Glomerular visceral epithelial cell (primary cell): ENCODE data around the gene SBSN.

Experiments used
- DNase-seq: peaks from one replicate; pipeline ENCODE4 v3.0.0-alpha.2; 2016; ENCODE audit errors: extremely low spot score

SBSN gene, protein sequence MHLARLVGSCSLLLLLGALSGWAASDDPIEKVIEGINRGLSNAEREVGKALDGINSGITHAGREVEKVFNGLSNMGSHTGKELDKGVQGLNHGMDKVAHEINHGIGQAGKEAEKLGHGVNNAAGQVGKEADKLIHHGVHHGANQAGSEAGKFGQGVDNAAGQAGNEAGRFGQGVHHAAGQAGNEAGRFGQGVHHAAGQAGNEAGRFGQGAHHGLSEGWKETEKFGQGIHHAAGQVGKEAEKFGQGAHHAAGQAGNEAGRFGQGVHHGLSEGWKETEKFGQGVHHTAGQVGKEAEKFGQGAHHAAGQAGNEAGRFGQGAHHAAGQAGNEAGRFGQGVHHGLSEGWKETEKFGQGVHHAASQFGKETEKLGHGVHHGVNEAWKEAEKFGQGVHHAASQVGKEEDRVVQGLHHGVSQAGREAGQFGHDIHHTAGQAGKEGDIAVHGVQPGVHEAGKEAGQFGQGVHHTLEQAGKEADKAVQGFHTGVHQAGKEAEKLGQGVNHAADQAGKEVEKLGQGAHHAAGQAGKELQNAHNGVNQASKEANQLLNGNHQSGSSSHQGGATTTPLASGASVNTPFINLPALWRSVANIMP

DNA sequence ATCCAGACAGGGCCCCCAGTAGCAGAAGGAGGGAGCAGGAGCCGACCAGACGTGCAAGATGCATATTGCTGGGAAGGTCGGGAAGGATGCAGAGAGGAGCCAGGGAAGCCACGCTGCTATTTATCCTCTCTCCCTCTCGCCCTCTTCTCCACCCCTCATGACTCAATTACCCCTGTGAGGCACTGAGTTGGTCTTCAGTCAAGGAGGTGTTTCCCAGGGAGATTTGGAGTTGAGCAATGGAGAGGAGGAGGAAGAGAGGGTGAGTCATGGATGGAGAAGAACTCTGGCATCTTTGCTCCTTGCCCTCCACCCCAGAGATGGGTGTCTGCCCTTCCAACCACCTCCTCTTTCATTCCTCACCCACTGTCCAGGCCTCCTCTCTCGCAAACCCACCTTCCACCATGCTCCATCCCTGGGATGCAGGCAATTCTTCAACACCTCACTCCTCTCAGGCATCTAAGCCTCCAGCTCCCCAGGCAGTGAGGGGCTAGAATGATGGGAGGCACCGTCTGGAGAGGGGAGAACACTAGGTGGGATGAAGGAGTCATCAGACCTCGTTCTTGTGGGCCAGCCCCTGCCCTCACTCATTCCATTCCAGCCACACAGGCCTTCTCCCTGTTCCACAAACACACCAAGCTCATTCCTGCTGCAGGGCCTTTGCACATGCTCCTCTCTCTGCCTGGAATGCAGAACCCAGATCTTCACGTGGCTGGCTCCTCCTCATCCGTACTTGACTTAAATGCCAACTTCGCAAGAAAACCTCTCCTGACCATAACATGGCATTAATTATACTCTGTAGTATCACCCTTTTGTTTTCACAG lies at the start of gene SBSN:
Gene SBSN (minus strand): TSS at position 94 of the 821 bp plus-strand sequence. CDS start 30 bp downstream, at position 64.
- DNase-seq = peak; percentile 31

DNA sequence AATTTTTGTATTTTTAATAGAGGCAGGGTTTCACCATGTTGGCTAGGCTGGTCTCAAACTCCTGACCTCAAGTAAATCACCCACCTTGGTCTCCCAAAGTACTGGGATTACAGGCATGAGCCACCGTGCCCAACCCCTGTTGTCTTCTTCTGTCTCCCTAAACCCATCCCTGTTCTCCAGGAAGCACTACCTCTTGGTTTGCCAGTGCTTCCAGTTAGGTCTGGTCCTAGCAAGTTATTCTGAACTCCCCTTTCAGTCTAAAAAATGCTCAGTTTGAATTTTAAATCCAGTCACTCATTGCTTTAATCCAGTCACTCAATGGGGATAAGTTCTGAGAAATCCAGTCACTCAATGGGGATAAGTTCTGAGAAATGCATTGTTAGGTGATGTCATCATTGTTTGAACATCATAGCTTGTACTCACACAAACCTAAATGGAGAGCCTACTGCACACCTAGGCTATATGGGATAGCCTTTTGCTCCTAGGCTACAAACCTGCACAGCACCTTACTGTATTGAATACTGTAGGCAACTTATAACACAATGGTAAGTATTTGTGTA lies 43.4 kb upstream of the SBSN start:
- DNase-seq = no peak

DNA sequence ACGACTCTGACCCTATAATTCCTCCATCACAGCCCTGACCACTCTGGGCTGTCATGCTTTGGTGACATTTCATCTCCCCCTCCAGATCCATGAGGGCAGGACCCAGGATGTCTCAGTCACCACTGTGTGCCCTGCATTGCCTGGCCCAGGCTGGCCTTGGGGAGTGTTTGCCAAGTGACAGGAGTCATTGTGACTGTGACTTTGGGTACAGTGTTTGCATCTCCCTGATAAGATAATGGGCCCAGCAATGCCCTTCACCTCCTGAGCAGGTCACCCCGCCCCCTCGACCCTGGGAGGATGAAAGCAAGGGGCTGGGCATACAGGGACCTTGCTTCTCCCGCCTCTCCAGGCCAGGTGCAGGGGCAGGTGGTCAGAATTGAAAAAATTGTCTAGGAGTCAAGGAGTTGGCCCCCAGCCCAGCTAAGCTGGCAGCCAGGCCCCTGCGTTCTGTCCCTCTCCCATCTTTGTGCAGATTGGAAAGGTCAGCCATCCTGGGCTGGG lies 41.2 kb upstream of the SBSN start:
- DNase-seq = no peak

DNA sequence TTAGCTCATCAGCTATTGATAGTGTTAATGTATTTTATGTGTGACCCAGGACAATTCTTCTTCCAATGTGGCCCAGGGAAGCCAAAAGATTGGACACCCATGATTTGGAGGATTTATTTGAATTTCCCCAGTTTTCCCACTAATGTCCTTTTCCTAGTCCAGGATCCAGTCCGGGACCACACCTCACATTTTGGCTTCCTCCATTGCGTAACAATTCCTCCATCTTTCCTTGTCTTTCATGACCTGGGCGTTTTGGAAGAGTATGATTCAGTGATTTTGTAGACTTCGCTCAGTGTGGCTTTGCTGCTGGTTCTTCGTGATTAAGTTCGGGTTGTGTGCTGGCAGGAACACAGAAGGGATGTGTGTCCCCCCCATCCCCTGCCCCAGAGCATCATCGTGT lies 38.6 kb upstream of the SBSN start:
- no peak for DNase-seq

DNA sequence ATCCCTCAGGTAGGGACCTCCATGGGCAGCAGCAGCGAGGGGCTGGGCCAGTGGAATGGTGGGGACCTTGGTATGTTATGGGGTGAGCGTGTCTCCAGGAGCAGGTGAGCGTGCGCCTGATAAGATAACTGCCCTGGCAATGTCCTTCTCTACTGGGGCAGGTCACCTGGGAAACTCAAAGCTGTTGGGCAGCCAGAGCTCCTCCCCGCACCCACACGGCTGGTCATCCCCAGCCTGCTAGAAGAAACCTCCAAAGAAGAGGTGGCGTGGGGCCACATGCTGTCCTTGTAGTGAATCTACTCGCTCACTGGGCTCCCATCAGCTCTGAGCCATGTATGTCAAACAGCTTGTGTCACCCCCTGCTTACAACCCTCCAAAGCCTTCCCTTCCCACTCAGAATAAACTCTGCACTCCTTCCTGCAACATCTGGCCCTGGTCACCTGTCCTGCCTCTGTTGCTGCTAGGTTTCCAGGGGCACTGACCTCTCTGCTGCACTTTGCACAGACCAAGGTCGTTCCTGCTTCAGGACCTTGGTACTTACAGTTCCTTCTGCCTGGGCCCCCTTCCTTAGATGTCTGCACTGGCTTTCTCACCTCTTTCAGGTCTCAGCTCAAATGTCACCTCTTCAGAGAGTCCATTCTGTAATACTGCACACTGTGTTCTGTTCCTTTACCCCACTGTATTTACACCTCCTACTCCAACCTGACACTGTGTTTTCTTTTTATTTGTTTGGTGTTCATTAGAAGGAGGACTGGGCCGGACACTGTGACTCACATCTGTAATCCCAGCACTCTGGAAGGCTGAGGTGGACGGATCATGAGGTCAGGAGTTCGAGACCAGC lies 37.1 kb upstream of the SBSN start:
- DNase-seq = no peak

DNA sequence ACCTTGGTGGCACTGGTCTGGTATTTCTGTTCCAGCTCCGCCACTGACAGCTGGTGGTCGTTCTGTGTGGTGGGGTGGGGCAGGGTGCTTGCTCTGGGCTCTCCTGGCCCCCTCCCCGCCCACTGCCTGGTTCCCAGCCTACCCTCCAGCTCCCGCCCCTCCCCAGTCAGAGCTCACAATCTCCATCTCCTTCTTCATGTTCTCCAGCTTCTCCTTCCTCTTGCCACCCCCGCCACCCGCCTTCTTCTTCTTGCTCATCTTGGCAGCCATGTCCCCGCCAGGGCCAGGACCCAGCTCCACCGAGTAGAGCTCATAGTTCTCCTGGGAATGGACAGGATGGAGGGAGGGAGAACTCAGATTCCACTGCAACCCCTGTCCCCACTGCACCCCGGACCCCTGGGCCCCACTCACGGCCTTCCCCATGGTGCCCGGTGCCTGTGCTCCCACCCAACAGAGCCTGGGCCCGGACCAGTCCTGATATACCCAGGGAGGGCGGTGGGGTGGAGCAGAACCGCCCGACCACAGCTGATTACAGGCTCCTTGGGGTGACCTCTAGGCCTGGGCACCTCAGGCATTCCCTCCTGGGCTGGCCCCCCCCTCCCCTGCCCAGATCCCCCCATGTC lies 35.2 kb upstream of the SBSN start, which contains the start of gene ATP4A:
Gene ATP4A (minus strand): TSS at position 452 of the 623 bp plus-strand sequence. CDS start 29 bp downstream, at position 423.
- no peak for DNase-seq

DNA sequence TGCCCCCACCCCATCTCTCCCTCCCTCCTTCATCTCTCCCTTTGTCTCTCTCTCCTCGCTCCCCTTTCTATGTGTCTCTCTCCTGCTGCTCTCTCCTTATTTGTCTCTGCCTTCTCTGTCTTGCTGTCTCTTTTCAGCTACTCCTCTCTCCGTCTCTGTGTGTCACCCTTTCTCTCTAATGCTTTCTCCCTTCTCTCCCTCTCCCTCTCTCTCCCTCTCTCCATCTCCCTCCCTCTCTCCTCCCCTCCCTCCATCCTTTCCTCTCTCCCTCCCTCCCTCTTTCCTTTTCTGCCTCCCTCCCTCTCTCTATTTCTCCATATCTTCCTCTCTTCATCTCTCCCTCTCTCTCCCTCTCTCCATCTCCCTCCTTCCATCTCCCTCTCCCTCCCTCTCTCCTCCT lies 34.7 kb upstream of the SBSN start:
- DNase-seq = no peak

DNA sequence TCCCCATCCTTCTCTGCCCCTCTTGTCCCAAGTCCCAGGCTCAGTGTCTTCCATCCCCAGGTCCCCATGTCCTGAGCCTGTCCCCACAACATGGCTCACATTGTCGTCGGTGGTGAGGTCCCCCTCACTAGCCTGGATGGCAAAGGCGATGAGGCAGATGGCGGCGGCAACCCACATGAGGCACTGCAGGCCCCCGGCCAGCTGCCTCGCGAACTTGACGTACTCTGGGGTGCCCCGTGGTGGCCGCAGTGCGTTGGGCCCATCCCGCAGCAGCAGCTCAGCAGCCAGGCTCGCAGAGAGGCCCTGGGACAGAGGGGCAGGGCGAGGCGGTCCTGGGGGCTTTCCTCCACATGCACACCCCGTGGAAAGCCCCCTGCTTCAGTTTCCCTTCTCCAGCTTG lies 34.2 kb upstream of the SBSN start:
- DNase-seq = no peak

DNA sequence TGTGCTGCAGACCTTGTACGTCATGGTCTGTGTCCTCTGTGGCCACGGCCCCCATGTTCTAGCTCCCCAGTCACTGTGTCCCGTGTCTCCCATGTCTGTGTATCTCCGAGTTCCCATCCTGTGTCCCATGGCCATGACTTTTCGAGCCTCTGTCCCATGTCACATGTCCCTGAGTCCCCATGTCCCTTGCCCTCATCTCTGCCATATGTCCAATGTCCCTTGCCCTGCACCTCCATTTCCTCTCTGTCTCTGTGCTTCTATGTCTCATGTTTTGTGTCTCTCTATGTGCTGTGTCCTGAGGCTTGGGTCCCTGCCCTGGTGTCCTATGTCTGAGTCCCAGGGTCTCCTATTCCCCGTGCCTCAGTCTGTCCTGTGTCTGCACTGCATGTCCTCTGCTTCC lies 33.3 kb upstream of the SBSN start:
- DNase-seq = no peak

DNA sequence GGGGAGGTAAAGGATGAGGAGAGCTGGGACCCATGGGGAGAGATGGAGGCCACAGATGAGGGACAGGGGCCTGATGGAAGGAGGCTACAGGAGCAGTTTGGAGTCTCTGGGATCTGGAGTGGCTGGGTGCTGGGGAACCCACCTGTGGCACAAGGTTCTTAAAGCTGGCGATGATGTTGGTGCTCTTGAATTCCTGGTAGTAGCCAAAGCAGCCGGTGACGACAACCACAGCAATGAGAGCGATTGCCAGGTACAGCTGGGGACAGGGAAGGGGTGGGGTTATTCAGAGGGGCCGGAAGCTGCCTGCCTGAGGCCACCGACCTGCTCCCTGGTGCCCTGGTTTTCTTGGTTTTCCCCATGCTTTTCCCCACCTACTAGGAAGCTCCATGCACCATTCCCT lies 32.6 kb upstream of the SBSN start:
- no peak for DNase-seq

DNA sequence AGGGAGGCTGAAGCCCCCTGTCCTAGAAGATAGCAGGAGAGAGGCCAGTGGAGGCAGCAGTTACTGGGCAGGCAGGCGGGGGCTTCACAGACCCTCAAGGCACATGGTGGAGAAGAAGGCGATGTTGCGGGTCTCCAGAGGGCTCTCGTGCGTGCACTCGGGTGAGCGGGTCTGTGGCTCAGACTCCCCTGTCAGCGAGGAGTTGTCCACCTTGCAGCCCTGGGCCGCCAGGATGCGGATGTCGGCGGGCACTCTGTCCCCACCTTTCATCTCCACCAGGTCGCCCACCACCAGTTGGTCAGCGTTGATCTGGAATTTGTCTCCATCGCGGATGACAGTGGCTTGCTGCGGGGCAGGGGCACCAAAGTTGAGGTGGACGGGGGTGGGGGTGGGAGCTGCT lies 32.2 kb upstream of the SBSN start:
- DNase-seq = no peak

DNA sequence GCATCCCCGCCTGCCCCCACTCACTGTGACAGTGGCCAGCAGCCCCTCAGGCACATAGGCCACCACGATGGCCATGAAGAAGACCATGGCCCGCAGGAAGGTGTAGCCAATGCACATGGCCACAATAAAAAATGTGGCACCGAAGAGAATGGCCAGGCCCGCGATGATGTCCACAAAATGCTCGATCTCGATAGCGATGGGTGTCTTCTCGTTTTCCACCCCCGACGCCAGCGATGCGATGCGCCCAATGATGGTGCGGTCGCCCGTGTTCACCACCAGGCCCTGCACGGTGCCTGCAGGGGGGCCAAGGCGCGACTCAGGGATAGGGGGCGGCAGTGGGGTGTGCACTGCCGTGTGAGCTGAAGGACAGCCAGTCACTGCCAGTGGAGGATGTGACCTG lies 31.7 kb upstream of the SBSN start:
- no peak for DNase-seq

DNA sequence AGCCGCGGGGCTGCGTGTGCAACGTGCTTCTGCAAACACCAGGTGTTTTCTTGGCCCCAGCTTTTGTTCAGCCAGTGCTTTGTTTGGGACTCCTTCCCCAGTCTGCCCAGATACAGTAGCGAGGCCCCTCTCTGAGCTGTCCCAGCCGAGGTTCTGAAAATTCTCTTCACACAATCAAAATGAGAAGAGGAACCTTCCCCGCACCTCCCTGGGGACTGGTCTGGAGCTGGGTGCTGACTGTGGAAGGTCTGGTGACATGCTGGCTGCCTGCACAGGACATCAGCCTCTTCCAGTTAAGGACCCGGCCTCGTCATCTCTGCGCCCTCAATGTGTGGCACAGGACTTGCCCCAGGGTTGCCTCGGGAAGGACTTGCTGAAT lies 31.2 kb upstream of the SBSN start:
- no peak for DNase-seq

DNA sequence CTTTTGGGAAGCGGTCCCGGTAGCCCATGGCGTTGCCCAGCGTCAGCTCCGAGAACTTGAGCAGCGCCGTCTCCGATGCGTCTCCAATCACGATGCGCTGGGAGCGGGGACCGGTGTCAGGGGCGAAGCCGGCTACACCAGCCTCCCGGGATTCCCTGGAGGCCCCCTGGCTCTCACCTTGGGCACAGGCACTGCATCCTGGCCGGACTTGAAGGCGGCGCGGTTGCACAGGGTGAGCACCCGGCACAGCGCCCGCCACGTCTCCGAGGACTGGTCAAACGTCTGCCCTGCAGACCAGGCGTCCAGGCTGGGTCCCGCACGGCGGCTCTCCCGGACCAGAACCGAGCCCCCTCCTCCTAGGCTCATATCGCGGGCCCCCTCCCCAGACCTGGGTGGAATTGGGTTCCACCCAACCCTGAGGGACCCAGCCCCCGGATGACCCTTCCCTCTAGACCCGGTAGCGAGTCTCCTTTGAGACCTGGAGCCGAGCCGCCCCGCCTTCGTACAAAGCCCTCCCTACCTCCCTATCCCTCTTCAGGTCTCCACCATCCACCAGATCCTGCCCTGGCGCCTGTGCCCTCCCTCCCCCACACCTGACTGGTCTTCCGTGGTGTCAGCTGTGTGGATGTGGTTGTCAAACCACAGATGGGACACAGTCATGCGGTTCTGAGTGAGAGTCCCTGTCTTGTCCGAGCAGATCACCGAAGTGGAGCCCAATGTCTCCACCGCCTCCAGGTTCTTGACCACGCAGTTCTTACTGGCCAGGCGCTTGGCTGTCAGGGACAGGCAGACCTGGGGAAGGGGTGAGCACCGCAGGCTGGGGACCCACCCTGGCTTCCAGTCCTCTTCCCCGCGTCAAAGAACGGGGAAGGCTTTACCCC lies 30.5 kb upstream of the SBSN start:
- DNase-seq = no peak

DNA sequence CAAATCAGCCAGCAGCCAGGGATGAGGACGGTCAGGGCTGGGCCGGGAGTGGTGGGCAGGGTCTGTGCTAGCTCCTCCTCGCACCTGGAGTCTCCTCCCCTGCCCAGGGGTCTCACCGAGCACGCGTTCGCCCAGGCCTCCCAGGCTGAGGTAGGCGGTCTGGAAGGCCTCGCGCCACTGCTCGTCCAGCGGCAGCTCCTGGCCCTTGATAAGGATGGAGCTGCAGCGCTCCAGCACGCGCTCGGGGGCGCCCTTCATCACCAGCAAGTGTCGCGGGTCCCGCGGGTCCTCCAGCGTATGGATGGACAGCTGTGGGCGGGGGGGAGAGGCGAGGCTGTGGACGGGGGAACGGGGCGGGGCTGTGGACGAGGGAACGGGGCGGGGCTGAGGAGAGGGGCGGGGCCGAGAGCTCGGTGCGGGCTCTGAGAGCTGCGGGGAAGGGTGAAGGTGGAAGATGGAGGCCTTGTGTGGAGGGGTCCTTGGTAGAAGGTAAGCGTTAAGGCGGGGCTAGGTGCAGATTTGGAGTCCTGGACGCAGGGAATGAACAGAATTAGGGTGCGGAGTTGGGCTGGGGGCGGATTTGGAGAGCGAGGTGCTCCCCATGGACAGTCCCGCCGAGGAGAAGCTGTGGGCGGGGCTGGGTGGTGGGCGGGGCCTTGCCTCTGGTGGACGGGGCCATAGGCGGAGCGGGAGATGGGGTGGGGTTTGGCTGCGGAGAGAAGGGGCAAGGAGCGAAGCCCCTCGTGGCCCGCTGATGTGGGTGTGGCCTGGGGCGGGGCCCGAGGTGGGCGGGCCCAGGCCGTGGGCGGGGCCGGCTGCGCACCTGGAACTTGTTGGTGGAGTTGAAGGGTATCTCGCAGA lies 29.7 kb upstream of the SBSN start:
- no peak for DNase-seq

DNA sequence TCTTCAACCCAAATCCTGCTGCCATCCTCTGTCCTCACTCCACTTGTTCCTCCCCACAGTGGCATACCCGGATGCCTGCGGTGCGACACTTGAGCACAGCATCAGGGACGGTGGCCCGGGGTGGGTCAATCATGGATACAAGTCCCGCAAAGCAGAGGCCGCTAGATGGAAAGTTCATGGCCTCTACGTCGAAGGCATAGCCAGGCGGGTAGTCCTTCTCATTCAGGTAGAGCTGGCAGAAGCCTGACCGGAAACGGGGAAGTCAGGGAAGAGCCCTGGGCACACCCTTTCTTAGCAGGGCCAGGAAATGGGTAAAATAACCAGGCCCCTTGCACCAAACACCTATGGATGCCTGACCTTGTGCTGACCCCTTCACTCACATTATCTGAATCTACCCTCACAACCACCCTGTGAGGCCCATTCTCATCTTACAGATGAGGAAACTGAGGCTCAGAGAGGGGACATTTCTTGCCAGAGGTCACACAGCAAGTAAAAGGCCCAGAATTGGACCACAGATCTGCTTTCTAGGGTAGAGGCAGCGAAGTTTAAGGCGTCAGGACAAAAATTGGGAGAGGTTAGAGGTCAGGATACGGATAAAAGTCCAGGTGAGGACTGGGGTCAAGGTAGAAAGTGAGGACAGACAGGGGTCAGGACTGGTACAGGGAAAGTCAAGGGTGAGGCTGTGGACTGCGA lies 28.9 kb upstream of the SBSN start:
- DNase-seq = no peak

DNA sequence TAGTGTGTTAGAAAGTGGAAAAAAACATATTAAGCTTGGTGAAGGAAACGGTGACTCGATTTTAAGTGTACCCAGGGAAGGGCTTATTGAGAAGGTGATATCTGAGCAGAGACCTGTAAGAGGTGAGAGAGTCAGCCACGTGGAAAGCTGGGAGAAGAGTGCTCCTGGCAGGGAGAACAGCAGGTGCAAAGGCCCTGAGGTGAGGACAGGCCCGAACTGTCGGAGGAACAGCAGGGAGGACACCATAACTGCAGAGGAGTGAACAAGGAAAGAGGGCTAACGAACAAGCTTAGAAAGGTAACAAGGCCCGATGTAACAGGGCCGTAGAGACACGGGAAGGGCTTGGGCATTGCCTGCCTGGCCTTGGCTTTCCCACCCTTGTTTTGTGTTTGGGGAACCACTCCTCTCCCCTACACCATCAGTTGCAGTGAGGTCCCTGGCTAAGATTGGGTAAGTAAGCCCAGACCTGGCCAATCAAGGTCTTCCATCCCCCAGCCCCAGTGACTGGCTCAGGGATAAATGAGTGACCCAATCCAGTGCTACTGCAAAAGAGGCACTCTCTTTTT lies 28.0 kb upstream of the SBSN start:
- no peak for DNase-seq
